ENCODE results near the gene TNFRSF17.

The TNFRSF17 gene

GRCh38 chr16:11972128-11972527, 7.1 kb downstream of the TNFRSF17 start:
- no peak for DNase-seq

- no peak for DNase-seq
Measured at GRCh38 chr16:11973070-11973469, 8.1 kb downstream of the TNFRSF17 start.

DNA sequence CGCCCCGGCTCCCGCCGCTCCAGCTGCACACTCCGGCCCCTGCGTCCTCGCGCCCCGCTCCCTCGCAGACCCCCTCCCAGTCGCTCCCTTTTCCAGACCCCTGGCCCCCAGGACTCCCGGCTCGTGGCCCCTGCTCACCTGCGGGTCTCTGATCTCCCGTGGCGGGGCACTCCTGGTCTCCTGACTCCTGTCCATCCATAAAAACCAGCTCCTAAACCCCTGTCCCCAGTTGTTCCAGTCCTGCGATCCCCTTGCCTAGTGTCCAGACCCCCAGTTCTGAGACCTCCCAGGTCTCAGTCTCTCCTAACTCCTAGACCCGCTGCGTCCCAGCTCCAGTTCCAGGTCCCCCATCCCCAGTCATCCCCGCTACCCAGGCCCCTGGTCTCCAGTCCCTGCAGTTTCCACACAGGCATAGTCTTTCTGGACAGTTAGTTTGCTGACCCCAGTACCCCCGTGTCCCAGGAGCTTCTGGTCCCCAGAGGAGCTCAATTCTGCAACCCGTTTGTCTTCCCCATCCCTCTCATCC, 11.9 kb downstream of the TNFRSF17 start:
- DNase-seq = no peak

- no peak for DNase-seq
Measured at GRCh38 chr16:11977376-11978041, 12.5 kb downstream of the TNFRSF17 start.

DNA sequence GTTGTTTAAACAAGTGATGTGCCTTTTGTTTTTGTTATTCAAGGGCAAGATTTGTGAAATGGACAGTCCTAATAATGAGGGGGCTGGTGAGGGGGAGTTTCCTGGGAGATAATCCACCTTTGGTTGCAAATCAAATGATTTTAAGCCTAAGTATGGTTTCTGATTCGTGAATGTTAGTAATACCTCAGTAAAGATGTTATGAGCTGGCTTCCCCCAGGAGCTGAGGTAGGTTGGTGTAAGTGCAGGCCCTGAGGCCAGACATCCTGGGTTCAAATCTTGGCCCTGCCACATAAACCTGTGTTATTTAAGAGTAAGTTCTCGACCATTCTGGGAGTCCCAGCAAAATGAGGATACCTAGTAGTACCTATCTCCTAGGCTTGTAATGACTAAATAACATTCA, 13.1 kb downstream of the TNFRSF17 start:
- DNase-seq = no peak

- no peak for DNase-seq
Measured at GRCh38 chr16:11979013-11979672, 14.1 kb downstream of the TNFRSF17 start.

DNA sequence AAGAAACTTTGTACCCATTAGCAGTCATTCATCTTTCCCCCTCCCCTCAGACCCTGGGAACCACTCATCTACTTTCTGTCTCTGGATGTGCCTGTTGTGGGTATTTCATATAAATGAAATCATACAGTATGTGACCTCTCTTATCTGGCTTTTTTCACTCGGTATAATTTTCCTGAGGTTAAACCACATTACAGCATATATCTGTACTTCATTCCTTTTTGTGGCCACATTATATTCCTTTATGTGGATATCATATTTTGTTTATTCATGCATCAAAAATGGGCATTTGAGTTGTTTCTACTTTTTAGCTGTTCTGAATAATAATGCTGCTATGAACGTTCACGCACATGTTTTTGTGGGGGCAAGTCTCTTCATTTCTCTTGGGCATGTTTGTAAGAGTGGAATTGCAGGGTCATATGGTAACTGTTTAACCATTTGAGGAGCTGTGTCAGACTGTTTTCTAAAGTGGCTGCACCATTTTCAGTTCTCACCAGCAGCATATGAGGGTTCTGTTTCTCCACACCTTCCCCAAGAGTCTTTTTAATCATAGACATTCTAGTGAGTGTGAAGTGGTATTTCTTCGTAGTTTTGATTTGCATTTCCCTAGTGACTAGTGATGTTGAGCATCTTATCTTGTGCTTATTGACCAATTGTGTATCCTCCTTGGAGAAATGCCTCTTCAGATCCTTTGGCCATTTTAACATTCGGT, 15.3 kb downstream of the TNFRSF17 start:
- no peak for DNase-seq

GRCh38 chr16:11985250-11985649, 20.2 kb downstream of the TNFRSF17 start:
- DNase-seq = no peak

DNA sequence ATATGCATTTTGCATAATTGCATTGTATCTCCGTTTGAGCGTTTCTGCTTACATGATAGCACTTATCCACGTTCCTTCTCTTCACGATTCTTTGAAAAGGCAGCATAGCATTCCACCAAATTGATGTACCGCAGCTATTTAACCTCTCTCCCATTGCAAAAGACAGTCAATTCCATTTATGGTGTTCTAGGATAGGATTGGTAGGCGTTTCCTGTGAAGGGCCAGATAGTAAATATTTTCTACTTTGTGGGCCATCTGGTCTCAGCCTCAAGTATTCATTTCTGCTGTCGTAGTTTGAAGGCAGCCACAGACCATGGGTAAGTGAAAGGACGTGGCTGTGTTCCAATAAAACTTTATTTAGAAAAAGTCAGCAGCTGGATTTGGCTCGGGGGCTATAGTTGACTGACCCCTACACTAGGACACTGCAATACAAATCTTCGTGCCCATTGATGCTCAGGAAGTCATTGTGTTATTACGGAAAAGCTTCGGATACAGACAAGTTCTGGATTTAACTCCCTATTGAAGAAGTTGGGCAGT, 21.6 kb downstream of the TNFRSF17 start:
- DNase-seq = no peak

DNA sequence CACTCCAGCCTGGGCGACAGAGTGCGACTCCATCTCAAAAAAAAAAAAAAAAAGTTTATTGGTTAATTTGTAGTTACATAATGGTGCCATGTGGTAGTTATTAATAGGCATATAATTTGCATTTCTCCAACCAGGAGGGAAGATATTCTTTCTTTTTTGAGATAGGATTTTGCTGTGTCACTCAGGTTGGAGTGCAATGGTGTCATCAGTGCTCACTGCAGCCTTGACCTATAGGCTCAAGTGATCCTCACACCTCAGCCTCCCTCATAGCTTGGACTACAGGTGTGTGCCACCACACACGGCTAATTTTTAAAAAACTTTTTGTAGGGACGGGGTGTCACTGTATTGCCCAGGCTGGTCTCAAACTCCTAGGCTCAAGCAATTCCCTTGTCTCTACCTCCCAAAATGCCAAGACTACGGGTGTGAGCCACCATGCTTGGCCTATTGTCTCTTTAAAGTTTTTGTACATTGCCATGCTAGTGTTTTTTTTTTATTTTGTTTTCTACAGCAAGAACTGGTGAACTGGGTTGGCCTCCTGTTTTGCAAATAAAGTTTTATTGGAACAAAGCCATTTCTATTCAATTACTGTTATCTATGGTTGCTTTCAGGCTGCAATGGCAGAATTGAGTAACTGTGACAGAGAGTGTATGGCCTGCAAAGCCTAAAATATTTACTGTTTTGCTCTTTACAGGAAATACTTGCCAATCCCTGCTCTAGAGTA, 23.4 kb downstream of the TNFRSF17 start:
- no peak for DNase-seq

- DNase-seq = no peak
Measured at GRCh38 chr16:11990702-11991390, 25.8 kb downstream of the TNFRSF17 start.

DNA sequence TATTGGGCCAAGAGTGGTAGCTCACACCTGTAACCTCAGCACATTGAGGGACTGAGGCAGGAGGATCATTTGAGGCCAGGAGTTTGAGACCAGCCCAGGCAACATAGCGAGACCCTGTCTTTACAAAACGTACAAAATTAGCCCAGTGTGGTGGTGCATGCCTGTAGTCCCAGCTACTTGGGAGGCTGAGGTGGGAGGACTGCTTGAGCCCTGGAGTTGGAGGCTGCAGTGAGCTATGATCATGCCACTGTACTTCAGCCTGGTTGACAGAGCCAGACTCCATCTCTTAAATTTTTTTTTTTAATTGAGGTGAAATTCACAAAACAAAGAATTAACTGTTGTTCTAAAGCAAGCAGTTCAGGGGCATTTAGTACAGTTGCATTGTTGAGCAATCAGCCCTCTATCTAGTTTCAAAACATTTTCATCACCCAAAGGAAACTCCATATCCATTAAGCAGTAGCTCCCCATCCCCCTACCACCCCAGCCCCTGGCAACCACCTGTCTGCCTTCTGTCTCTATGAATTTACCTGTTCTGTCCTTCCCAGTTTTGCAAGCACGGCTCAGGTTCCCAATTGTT, 27.1 kb downstream of the TNFRSF17 start:
- DNase-seq = no peak

DNA sequence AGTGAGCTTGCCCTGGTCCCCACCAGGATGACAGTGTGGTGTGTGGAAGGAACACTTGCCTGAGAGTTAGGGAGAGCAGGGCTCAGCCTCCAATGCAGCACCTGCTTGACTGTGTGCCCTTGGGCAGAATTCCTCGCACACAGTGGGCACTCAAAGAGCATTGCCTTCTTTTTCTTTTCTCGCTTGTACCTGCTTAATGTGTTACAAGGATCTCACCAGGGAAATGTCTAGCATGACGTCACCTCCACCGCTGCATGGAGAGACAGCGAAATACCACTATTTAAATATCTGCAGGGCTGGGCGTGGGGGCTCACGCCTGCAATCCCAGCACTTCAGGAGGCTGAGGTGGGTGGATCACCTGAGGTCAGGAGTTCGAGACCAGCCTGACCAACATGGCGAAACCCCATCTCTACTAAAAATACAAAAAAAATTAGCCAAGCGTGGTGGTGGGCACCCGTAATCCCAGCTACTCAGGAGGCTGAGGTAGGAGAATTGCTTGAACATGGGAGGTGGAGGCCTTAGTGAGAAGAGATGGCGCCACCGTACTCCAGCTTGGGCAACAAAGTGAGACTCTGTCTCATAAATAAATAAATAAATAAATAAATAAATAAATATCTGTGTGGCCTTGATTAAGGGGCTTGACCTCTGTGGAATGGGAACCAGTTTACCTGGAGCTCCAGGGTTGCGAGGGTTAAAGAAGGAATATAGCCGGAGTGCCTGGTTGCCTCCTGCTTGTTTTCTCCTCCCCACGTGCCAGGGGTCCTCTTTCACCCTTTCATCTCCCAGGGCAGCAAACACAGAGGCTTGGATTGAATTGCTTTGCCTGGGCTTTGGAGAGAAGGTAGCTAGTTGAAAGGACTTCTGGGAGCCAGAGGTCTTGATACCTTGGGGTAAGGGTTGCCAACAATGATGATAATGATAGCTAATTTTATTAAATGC, 27.8 kb downstream of the TNFRSF17 start:
- DNase-seq = no peak

DNA sequence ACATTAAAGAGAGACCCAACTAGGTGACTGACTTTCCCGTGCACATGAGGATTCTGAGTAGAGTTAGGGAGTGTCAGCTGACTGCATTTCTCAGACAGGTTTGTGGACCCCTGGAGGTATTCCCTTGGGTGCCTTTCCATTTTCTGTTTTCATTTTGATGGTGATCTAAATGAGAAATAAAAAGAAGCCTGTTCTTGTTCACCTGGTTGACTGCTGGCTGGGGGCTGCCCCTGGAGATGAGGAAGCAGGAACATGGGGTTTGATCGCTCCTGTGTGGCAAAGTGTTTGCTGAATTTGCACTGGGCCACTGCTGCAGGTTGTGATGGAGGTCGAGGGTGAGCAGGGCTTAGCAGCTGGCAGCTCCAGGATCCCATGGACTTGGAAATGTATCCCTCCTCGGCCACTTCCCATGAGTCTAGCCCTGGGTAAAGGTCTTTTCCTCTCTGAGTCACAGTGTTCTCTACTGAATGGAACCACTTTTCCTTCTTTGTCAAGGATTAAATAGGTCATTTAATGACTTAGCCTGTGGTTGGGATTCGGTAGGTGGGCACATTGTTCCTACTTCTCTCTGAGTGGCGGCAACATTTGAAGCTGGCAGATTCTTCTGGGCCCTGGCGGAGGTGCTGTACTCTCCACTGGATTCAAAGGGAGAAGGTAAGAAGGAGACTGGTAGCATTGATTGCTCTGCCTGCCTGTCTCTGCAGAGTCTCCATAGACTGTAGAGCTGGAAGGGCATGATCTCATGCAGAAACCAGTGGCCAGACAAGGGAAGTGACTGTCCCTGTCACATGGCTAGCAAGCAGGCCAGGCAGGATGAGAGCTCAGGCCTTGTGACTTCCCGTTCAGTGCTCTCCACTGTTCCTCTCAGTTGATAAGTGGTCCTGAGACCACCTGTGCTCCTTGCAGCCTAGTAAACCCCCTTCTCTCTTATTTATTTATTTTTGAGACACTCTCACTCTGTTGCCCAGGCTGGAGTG, 29.4 kb downstream of the TNFRSF17 start:
- DNase-seq = no peak

DNA sequence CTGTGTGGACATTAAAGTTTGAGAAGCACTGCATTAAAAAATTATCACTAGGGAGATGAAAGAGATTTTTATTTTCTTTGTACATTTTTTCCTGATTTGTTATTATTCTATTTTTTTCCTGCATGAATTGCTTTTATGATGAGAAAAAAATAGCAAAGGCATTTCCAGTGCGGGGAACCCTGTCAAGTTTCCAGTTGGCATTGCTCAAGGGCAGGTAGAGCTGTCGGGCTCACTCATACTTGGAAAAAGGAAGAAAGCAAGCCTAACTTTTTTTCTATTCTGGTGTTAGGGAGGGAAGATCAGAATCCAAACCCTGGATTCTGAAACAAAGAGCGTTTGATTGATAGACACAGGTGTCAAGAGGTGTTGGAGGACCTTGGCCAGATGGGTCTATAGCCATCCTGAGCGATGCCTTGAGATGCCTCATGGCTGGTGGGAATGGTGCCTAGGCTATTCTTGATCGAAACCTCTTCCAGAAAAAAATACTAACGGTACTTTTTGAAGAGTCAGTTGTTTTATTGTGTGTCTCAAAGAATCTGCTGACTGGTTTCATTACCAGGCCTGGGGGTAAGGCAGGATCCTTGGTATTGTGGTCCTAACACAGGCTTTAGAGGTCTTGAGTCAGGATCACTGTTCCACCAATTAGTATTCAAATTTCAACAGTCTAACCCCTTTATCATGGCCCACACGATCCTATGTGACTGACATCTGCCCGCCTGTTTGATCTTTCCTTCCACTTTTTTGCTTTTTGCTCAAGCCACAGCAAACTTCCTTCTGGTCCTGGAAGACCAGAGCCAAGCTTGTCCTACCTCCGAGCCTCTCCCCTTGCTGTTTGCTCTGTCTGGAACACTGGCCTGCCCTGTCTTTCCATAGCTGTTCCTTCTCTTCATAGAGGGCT, 31.7 kb downstream of the TNFRSF17 start:
- no peak for DNase-seq

GRCh38 chr16:12000032-12000431, 35.0 kb downstream of the TNFRSF17 start:
- DNase-seq = no peak

- DNase-seq = no peak
Measured at GRCh38 chr16:12002447-12003006, 37.5 kb downstream of the TNFRSF17 start.

DNA sequence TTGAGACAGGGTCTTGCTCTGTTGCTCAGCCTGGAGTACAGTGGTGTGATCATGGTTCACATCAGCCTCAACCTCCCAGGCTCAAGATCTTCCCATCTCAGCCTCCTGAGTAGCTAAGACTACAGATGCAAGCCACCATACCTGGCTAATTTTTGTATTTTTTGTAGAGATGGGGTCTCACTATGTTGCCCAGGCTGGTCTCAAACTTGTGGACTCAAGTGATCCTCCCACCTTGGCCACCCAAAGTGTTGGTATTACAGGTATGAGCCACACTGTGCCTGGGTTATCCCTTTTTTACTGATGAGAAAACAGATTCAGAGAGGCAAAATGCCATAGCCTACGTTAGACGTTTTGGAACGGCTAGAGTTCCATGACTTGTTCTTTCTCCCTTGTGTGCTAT, 41.6 kb downstream of the TNFRSF17 start:
- DNase-seq = no peak
